ENCODE results near the gene WDR89.
"Not testable (repeated sequence)": the region's sequence is repeated elsewhere in the genome, so short reads cannot be mapped to it uniquely, and the experiment has no call there.

WDR89 gene

GRCh38 chr14:63583046-63583445, 58.6 kb downstream of the WDR89 start:
- DNase-seq = not testable (repeated sequence)

DNA sequence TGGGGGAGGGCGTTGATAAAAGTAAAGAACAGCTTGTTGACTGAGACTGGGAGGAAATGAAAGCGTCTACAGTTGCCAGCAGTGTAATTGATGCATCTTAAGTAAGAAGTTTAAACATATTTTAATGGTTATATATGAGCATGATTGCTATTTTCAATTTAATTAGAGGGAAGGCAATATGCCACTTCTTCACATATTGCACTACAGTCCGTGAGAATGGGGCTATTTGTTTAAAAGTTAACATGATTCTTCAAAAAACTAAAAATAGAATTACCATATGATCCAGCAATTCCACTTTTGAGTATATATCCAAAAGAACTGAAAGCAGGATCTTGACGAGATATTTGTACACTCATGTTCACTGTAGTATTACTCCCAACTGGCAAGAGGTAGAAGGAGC, 60.2 kb downstream of the WDR89 start:
- DNase-seq = no peak

DNA sequence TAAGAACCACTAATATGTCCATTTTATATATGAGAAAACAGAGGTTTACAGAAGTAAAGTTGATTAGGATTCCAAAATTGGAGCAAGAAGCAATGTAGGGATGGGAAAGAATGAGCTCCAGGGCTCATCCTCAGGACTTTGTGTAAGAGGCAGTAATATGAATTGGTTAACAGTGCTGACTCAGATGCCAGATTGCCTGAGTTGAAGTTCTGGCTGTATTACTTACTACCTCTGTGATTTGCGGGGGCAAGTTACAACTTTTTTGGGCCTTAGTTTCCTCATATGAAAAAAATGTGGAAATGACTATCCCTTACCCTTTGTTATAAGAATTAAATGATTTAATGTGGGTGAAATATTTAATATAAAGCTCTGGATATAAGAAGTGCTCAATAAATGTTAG, 63.4 kb downstream of the WDR89 start:
- DNase-seq = no peak

- no peak for DNase-seq
These were observed 68.1 kb downstream of the WDR89 start for GRCh38 chr14:63573581-63573980.

GRCh38 chr14:63565448-63565847, 76.2 kb downstream of the WDR89 start:
- DNase-seq = no peak

DNA sequence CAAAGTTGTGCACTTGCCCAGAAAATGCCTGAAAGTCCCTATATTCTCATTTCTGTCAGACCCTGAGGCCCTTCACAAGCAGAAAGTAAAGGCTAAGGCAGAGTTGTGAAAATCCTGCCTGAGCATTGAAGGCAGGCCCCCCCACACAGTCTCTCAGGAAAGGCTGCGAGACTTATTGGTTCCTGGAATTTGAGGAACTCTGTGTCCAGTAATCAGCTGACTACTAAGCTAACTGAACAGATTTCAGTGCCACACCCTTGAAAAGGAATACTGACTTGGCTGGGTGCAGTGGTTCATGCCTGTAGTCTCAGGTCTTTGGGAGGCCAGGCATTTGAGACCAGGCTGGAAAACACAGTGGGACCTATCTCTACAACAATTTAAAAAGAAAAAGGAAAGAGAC, 77.4 kb downstream of the WDR89 start:
- no peak for DNase-seq

GRCh38 chr14:63563370-63564026, 78.2 kb downstream of the WDR89 start:
- DNase-seq = no peak

- no peak for DNase-seq
These were observed 79.3 kb downstream of the WDR89 start for GRCh38 chr14:63562405-63562804.

DNA sequence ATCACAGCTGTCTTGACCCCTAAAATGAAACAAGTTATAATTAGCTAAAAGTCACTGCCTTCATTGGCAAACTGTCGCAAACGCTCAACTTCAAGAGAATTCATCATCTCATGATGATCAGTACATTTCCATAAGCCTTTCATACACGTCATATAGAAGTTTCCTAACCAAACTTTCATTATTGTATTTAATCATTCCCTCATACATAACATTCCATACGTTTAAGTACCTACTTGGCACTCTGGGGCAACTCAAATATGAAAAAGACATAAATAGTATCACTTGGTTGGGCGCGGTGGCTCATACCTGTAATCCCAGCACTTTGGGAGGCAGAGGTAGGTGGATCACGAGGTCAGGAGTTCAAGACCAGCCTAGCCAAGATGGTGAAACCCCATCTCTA, 86.1 kb downstream of the WDR89 start:
- no peak for DNase-seq

DNA sequence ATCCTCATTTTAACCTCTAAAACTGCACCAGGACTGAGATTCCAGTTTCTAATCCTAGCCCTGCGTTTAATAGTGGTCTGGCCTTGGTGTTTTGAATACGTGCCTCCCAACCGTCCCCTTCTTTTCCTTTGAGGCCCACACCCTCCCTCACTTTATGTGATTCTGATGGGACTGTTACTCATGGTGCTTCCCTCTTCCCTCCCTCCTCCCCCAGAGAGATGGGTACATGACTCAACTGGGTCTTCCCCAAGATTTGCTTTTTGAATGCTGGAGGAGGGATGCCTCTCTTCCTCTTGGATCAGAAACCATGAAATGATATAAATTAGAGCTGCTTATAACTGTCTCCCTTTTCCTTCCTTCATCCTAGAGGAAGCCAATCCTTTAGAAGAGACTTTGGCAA, 90.3 kb downstream of the WDR89 start:
- DNase-seq = no peak

- no peak for DNase-seq
These were observed 93.8 kb downstream of the WDR89 start for GRCh38 chr14:63547798-63548335.

All from DMS79 (cell line).